GM03348 (cell line): ENCODE results near the gene HDAC8.
A peak's percentile ranks its signal among the peaks of the same experiment; 100 is the strongest.
"Not testable (repeated sequence)": the region's sequence is repeated elsewhere in the genome, so short reads cannot be mapped to it uniquely, and the experiment has no call there.

ENCODE experiments used
- DNase-seq: peaks from one replicate; pipeline ENCODE4 v3.0.0; 2012; ENCODE audit warnings: low spot score

Gene HDAC8

DNA sequence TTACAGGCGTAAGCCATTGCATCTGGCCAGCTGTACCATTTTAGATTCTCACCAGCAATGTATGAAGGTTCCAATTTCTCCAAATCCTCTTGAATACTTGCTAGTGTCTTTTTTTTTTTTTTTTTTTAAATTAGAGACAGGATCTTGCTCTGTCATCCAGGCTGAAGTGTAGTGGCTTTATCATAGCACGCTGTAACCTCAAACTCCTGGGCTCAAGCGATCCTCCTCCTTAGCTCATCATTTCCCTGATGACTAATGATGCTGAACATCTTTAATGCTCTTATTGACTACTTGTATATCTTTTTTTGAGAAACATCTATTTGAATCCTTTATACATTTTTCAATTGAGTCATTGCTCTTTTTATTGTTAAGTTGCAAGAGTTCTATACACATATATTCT, 40.3 kb downstream of the HDAC8 start:
- no peak for DNase-seq

DNA sequence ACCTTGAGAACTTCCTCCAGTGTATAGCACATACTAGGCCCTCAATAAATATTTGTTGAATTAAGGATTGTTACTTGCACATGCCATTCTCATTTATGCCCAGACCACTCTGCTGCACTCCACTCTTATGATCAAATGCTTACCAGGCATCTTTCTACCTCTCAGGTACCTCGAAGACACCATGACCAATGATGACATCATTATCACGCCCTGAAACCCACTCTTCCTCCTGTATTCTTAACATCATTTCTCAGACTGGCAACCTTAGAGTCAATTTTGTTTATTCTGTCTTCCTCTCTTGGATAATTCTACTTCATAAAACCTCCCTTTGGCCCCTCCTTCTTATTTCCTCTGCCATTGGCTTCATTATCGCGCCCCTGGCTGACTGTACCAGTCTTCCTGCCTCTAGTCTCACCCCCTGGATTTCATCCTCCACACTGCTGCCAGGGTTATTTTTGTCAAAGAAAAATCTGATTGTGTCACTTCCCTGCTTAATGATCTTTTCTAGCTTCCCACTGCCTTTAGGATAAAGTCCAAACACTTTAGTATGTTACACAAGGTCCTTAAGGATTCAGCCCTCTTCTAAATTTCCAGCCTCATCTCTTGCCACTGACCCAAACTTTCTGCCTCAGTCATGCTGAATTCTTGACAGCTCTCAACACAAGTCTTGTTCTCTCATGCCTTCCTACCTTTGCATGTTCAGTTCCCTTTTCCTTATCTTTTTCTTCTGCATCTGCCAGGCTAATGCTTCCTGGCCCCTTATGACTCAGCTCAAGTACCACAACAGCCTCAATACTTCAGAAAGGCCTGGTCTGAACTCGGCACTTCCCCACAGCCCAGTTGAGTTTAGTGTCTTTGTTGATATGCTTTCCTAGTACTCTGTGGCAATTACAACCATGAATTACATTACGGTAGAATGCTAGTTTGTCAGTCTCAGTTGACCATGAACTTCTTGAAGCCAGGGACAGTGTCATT, 45.8 kb downstream of the HDAC8 start:
- DNase-seq, result no peak

DNA sequence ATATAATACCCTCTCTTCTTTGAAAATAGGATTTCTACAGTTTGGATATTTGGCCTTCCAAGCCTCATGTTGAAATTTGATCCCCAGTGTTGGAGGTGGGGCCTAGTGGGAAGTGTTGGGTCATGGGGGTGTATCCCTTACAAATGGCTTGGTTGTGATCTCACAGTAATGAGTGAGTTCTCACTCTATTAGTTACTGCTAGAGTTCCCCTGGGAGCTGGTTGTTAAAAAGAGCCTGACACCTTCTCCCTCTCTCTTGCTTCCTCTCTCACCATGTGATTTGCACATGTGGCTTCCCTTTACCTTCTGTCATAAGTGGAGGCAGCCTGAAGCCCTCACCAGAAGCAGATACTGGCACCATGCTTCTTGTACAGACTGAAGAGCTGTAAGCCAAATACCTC, 73.9 kb downstream of the HDAC8 start:
- no peak for DNase-seq

DNA sequence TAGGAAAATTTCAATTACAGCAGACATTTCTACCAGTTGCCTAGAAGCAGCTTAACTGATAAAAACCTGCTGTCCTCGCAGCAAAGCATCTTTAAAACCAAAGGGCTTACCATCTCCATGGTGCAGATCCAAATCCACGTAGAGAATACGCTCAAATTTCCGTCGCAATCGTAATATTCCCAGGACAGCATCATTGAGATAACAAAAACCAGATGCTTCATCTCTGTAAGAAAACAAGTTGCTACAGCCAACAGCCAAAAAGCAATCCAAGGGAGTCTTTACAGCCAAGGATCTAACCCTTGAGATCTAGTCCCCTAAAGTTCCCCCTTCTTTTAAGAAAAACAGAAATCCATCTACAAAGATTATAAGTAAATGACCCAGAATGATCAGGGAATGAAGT, 77.6 kb downstream of the HDAC8 start:
- no peak for DNase-seq

DNA sequence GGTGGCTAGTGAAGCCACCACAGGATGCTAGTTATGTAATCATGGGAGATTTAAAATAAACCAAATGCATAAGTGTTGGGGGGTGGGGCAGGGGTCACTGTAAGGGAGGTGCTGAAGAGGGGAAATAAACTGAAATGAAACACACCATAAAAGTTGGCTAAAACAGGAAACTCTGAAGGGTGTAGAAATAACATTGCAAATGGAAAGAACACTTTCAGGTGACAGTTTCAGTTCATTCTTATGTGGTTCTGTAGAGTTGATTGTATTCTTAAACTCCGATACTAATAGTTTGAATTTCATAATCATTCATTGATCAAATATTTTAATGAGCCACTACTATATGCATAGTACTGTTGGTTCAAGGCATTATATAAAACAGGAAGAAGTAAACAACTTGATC, 80.1 kb downstream of the HDAC8 start:
- DNase-seq, result no peak

DNA sequence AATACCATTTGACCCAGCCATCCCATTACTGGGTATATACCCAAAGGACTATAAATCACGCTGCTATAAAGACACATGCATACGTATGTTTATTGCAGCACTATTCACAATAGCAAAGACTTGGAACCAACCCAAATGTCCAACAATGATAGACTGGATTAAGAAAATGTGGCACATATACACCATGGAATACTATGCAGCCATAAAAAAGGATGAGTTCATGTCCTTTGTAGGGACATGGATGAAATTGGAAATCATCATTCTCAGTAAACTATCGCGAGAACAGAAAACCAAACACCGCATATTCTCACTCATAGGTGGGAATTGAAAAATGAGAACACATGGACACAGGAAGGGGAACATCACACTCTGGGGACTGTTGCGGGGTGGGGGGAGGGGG, 82.4 kb downstream of the HDAC8 start:
- DNase-seq, result not testable (repeated sequence)

DNA sequence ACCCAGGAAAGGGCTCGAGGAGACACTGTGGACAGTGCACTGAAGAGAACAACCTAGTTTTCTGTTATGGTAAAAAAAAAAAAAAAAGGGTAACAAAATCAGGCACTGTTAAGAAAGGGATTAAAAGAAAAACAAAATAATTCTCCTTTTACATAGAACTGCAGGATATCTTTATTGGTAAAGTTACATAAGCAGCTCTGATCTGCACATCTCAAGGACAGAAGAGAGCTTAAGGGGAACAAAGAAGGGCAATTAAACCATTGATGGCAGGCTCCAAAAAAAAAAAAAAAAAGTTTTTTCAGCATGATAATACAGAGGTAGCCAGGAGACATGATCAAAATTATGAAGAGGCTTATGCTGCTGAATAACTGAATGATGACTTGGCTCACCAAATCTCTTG, 85.0 kb downstream of the HDAC8 start:
- no peak for DNase-seq

DNA sequence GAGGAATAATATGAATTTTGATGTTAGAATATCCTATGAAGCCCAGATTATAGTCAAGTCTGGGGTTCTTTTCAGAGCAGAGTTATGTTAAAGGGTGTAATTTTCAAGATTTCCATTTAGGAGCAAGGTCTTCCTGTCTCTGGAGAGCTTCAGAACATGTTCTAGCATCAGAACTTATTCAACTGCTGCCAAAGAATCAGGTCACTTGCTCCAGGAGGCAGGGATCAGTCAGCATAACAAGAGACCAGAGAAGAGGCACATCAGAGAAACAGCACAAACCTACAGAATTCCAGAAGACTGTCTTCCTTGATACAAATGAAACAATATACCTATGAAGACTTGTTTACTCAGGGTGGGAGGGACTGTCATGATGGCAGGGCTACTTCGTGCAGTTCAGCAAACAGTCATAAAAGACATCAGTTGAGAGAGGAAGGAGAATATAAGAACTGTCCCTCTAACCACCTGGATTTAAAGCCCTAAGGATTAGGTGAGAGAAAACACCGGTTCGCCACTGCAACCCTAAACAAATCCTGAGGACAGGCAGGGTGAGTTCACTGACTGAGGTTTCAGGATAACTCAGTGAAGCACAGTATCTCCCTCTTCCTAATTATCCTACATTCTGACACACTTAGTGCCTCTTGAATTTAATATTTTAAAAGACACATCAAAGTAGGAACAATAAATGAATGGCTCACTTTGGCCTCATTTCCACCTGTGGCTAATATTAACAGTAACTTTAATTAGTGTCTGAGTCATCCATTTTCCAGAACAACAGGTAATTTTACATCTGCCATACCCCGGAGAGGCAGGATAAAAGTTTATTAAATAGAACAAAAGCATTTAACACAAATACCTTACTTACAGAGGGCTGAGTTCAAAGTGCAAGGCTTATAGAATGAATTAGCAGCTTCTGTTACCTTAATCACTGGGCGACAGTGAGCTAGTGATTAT, 93.0 kb downstream of the HDAC8 start:
- no peak for DNase-seq

DNA sequence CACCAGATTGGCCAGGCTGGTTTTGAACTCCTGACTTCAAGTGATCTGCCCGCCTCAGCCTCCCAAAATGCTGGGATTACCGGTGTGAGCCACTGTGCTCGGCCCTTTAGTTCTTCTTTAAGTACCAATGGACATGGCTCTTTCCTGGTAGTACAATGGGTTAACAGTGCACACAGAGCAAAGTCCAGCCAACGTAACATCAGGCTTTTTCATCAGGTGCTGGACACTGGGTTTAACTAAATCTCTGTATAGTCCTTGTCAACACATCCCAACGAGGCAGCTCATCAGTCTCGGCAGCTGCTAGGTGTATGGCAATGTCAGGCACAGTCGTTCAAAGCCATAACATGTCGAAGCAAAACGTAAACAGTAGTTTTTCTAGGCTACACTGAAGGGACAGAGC, 93.8 kb downstream of the HDAC8 start:
- no peak for DNase-seq

DNA sequence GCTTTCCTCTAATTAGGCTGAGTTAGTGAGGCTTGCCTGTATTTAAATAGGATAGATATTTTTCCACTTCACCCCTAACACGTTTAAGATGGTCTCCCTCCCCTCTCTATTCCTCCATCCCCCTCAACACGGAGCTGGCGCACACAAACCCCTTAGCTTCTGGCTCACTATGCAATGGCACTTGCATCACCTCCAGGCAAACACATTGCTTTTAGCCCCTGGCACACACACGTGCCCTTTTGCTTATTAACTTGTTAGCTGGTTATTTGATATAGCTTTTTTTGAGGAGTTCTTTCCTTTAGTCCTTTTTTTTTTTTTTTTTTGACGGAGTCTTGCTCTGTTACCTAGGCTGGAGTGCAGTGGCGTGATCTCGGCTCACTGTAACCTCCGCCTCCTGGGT, 94.3 kb downstream of the HDAC8 start:
- no peak for DNase-seq

DNA sequence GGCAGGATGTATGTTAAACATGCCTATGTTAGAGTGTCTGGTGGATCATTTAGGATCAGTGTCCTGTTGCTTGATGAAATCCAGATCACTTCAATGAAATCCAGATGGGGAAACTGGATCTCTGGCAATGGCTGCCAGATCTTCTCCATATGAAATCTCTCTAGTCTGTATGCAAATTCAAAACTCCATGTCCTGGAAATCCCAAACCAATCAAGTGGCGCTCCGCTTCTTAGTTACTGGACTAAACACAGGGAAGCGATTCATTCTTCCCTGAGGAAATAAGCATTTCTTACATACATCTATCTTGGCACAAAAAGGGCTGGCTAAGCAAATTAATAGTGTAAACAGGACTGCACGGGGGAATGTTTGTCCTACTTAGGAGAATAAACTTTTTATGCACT, 94.9 kb downstream of the HDAC8 start:
- no peak for DNase-seq

DNA sequence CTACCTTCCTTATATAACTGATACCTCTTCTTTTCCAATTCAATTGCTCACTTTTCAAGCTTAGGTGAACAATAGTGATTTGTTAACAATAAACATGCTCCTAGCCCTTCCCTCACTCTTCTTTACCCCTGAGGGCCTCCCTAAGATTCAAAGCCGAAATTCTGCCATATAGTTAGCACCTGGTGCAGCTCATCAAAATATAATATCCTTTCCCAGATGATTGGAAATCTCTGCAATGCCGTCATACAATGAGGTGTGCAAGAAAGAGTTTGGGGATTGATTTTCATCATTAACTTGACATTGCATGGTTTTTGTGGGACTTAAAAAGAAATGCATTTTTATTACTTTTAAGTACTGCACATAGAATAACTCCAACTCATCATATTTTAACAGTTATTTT, 95.3 kb downstream of the HDAC8 start:
- DNase-seq, result no peak

DNA sequence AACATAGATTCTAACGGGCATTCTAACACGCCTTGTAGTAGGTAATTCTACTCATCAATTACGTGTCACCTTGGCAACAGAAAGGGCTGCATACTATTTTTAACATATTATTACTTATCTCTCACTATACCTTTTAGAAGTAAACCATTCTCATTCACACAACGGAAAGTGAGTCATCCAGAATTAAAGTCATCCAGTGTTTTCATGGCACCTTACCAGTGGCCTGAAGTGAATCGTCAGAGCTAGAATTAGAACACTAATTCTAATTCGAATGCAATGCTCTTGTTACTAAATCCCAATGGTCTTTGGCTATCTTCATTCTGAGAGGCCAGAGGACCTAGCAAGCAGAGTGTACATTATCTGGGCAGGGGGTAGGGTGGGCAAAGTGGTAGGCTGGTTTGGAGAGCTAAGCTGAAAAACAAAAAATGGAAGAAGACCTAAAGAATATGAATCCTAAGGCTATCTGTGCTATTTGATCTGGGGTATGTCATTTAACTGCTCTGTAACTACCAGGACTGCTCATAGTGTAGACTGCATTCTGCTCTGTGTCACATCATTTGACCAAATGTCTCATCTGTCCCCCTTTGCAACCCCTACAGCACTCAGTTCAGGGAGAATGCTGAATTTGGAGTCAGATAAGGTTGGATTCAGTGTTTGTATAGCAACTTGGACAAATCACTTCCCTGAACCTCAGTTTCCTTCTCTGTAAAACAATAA, 96.5 kb downstream of the HDAC8 start:
- peak; percentile 1 for DNase-seq

DNA sequence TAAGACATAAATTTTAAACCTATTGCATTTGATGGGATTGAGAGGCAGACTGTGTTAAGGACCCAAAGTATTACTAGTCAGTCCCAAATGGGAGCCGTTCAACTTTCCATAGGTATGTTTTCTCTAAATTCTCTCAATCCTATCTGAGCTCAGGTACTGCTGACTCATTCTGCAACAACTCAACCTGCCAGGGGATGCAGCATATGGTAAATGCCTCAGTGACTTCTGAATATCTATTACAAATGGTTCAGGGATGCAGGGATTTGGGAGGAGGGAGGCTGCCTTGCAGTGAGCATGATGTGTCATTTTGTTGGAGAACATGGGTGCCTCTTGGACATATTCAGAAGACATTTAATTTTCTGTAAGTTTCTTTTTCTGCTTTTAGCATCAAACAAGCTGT, 97.3 kb downstream of the HDAC8 start:
- DNase-seq, result no peak

DNA sequence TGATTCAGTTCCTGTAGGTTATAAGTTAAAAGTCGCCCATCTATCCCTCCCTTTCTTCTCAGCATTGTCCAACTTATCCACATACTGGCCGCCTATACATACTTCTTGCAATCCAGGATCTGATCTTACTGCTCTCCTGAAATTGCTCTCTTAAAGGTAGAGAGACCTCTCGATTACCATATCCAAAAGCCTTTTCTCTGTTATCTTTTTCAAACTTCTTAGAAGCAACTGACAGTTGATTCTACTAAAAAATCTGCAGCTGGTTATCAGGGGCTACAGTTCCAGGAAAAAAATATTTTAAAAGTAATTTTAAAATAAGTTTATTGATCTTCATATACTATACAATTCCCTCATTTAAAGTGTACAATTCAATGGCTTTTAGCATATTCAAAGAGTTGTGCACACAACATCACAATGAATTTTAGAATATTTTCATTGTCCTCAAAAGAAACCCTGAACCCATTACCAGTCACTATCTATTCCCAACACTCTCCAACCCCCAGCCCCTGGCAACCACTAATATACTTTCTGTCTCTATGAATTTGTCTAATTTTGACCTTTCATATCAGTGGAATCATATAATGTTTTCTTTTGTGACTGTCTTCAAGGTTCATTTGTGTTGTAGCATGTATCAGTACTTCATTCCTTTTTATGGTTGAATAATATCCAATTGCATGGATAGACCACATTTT, 102.0 kb downstream of the HDAC8 start:
- DNase-seq, result no peak

DNA sequence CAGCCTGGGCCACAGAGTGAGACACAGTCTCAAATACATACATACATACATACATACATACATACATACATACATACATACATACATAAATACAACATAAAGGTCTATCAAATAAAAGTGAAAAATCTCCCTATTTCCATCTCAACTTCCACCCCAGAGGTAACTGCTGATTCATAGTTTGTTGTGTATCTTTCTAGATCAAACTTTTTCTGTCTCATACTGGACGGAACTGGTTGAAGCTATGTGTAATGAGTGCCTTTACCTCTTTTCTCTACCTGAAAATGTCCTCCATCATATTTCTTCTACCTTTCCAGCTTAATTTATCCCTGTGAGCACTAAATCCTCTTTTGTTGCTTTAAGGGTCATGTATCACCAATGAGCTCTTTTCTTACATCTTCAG, 102.5 kb downstream of the HDAC8 start:
- DNase-seq, result no peak

DNA sequence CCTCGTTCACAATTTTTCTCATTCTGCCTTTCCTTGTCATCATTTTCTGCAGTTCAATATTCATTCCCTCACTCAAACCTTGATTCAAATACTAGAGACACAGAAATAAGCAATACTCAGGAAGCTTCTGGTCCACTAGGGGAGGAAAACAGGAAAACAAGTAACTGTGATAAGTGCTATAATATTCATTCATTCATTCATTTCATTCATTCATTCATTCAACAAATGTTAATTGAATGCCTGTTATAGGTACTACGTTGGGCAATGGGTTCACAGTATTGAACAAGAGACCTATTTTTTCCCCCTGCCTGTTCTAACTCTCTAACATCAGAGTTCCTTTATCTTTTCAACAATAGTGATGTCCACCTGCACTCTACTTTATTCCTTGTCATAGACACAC, 104.0 kb downstream of the HDAC8 start:
- no peak for DNase-seq

DNA sequence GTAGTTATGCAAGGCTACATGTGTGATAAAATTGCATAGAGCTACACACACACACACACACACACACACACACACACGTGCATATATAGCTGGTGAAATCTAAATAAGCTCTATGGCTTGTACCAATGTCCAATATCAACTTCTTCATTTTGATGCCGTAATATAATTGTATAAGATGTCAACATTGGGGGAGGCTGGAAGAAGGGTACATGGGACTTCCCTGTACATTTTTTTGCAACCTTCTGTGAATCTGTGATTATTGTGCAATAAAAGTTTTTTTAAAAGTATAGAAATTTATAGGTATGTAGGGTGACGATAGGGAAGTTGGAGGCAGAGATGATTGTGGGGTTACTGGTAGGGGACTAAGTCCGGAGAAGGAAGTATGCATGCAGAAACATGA, 105.5 kb downstream of the HDAC8 start:
- DNase-seq, result no peak

DNA sequence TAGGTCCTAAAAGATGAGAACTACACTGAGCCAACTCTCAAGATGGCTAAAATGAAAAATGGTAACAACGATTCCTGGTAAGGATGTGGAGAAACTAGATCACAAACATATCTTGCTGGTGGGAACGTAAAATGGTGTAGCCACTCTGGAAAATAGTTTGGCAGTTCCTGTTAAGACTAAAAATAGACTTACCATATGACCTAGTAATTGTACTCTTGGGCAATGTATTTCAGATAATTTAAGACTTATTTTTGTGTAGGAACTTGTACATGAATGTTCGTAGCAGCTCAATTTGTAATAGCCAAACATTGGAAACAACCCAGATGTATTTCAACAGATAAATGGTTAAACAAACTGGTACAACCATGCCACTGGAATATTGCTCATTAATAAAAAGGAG, 106.2 kb downstream of the HDAC8 start:
- DNase-seq, result no peak

DNA sequence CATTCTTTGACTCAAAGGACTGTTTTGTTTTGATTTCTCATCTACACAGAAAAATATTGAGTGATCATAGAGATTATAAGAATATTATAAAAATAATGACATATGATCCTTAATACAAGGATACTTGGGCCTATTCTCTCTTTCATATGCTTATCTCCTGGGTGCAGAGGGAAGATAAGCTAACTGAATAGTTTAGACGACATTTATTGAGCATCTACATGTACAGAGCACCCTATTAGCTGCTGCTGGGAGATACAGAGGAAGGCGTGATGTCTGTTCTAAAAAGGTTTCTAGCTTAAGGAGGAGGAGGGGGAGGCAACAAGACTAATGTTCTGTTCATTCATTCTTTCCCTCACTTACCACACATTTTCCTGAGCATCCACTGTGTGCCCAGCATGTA, 106.8 kb downstream of the HDAC8 start:
- DNase-seq, result no peak

DNA sequence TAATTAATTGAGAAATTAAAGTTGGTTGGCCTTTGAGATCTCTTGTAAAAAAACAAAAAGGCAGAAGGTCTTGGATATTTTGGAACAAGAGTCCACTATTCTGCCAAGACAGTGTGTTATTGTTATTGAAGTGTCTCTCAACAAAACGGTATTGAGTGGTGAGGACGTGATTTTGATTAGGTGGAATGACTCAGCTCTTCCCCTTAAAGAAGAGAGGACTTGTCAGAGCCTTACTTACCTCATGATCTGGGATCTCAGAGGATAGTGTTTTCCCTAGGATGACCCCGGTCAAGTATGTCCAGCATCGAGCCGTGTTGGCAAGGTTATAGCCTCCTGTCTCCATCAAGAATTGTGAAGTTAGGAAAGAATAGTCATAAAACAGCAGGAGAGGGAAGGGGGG, 110.9 kb downstream of the HDAC8 start:
- no peak for DNase-seq

DNA sequence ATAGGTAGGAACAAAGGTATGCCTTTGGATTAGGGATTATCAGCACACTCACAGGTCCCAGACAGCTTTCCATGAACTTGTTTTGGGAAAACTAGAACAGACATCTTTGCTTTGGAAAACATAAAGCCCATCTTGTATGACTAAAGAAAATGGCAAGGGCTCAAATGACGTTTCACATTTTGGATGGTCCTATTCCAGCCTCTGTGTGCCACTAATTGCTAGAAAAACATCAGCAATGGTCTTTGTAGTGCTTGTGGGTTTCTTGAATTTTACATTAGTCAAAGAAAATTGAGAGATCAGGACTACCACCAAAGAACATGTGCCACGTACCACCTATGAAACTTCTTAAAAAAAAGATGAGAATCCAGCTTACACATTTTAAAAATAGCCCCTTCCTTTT, 111.4 kb downstream of the HDAC8 start:
- DNase-seq, result no peak
